ENCODE measurements around the gene KNSTRN.

KNSTRN gene

DNA sequence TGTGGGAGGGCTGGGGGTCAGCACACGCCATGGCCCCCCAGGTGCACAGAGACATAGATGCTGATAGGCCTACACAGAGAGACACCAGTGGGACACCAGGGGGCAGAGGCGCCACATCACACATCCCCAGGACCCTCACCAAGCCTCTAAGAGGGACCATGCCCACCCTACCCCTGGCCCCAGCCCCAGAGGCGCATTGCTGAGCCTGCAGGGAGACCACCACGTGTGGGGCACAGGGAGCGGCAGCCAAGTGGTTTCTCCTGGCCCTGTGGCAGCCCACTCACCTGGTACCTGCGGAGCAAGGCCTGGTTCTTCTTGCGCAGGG lies 42.9 kb upstream of the KNSTRN start:
- H3K4me1 ChIP-seq (ENCODE audit: insufficient read depth, low read length) = peaks cover 7% of the 10 kb centered on the region; the same call in 1 of the 2 replicates
- H3K9ac ChIP-seq (ENCODE audit: low read depth, low read length) = no peak overlapping the region
- no peak overlapping the region for H3K27ac ChIP-seq (ENCODE audit: low read length)

DNA sequence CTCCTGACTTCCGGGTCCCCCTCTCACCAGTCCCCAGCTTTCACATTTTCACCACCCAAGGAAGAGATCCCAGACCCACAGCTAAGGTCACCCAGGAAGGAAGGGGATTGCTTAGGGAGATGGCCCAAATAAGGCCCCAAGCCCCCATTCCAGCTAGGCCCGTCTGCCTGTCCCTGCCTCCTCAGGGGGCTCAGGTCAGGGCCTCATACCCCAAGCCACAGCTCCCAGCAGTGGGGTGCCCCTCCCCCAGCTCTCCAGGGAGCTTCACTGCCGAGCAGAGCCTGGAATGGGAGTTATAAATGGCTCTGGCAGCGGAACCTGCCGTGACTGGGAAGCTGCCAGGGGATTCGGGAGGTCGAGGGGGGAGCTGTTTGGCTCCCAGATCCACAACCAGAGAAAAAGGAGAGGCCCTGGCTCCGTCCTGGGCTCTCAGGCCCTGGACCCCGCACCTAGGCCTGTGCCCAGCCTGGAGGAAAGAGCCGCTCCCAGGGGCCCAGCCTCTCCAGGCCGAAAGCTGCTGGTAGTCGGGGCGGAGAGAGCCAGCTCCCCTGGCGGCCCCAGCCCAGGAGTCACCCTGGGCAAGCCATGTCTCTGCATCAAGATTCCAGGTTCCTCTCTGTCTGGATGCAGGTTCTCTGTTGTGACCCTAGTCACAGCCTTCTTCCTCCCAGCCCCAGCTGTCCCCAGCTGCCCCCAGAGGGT lies 42.3 kb upstream of the KNSTRN start:
- no peak overlapping the region for H3K4me3 ChIP-seq (ENCODE audit: low read length)
- peaks cover 9% of the 10 kb centered on the region; the same call in 1 of the 2 replicates for H3K27me3 ChIP-seq (ENCODE audit: insufficient read depth, low read length)
- H3K36me3 ChIP-seq (ENCODE audit: insufficient read depth, low read depth, low read length) = no peaks in the 10 kb centered on the region
- H3K9me3 ChIP-seq (ENCODE audit: insufficient read depth, low read depth, low read length) = no peaks in the 10 kb centered on the region
- peaks cover 7% of the 10 kb centered on the region; the same call in 1 of the 2 replicates for H3K4me1 ChIP-seq (ENCODE audit: insufficient read depth, low read length)
- H3K9ac ChIP-seq (ENCODE audit: low read depth, low read length) = peak overlapping the region; percentile 32; the same call in 1 of the 2 replicates
- no peak overlapping the region for H3K27ac ChIP-seq (ENCODE audit: low read length)

More for the DNA sequence above, 42.9 kb upstream of the KNSTRN start:
- H3K27me3 ChIP-seq (ENCODE audit: insufficient read depth, low read length) = peaks cover 9% of the 10 kb centered on the region; the same call in 1 of the 2 replicates
- no peaks in the 10 kb centered on the region for H3K9me3 ChIP-seq (ENCODE audit: insufficient read depth, low read depth, low read length)
- H3K36me3 ChIP-seq (ENCODE audit: insufficient read depth, low read depth, low read length) = no peaks in the 10 kb centered on the region
- H3K4me3 ChIP-seq (ENCODE audit: low read length) = no peak overlapping the region

DNA sequence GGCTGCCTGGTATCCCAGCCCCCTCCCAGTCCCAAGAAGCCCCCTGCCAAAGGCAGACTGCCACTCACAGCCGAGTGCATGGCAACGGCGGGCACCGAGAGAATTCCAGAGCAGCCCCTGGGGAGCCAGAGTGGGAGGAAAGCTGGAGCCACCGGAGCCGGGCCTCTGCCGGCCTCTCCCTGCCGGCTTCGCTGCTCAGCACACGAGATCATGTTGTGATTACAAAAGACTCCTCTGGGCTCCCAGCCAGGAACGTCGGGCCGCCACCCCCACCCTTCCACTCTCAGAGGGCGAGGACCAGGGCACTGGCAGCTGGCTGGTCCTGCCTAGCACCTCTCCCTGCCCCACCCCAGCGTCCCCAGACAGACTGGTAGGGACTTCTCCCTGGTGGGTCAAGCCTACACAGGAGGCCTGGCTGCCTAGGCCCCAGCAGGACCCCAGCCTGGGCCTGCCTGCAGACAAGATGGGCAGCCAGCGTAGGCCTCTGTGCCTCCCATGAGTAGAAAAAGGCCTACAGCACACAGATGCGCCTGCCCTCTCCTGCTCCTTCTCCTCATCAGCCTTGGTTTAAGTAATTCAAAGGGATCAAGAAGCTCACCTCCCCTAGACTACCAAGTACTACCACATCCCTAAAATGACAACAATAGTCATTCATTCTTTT lies 41.7 kb upstream of the KNSTRN start, which contains the start of gene CCDC9B:
CCDC9B (minus strand) TSS at position 200 of the 661 bp plus-strand sequence; CDS start at position 80, 120 bp downstream.
- Histone ChIP-seq H3K9ac (ENCODE audit: low read depth, low read length) (peak within 1 kb of the TSS; percentile 32; the same call in 1 of the 2 replicates), H3K4me1 (ENCODE audit: insufficient read depth, low read length) (peaks cover 7% of the 10 kb centered on the region; the same call in 1 of the 2 replicates), H3K4me3 (ENCODE audit: low read length) (no peak within 1 kb of the TSS), H3K27me3 (ENCODE audit: insufficient read depth, low read length) (peaks cover 9% of the 10 kb centered on the region; the same call in 1 of the 2 replicates), H3K27ac (ENCODE audit: low read length) (no peak within 1 kb of the TSS), H3K36me3 (ENCODE audit: insufficient read depth, low read depth, low read length) (no peaks in the 10 kb centered on the region), H3K9me3 (ENCODE audit: insufficient read depth, low read depth, low read length) (no peaks in the 10 kb centered on the region)

DNA sequence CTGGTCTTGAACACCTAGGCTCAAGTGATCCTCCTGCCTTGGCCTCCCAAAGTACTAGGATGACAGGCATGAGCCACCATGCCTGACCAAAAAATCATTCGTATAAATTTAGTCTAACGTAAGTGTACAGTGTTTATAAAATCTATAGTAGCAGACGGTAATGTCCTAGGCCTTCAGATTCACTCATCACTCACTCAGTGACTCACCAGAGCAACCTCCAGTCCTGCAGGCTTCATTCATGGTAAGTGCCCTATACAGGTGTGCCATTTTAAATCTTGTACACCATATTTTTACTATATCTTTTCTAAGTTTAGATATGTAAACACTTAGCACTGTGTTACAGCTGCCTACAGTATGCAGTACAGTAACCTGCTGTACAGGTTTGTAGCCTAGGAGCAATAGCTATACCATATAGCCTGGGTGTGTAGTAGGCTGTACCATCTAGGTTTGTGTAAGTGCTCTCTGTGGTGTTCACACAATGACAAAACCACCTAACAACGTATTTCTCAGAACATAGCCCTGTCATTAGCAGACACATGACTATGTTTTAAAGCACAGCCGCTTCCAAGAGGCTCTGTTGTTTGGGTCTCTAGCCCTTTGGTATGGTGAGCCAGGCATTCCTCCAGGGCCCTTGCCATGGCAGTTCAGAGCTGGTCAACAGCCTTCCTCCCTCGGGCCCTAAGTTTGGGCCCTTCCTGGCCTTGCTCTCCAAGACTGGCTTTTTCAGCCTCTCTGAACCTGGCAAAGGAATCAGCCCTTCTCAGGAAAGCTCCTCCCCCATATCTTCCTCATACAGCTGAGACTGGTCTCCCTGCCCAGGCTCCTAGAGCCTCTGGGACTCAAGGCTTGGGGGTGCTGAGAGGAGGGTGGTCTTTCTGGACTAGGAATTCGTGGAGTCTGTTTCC lies 39.9 kb upstream of the KNSTRN start:
- H3K4me3 ChIP-seq (ENCODE audit: low read length) = no peak overlapping the region
- no peak overlapping the region for H3K9ac ChIP-seq (ENCODE audit: low read depth, low read length)

DNA sequence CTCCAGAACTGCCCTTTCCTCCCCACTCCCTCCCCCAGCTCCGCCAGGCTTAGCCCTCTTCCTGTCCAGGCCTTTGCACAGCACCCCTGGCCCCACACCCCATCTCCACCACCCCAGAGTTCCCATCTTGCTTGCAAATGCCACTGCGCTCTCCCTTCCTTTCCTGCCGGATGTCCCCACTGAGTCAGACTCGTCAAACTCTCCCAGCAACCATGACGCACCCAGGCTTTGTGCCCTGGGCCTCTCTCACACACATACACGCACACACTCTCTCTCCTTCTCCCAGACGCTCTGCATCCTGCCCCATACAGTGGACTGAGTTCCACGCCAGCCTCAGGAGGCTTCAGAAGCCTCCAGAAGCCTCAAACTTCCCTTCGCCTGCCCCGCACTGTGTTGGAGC lies 39.0 kb upstream of the KNSTRN start:
- Histone ChIP-seq H3K9ac (ENCODE audit: low read depth, low read length) (no peak overlapping the region), H3K36me3 (ENCODE audit: insufficient read depth, low read depth, low read length) (no peaks in the 10 kb centered on the region), H3K27ac (ENCODE audit: low read length) (no peak overlapping the region), H3K4me3 (ENCODE audit: low read length) (no peak overlapping the region), H3K27me3 (ENCODE audit: insufficient read depth, low read length) (no peaks in the 10 kb centered on the region), H3K9me3 (ENCODE audit: insufficient read depth, low read depth, low read length) (no peaks in the 10 kb centered on the region), H3K4me1 (ENCODE audit: insufficient read depth, low read length) (peaks cover 4% of the 10 kb centered on the region; the same call in 1 of the 2 replicates)

More for the DNA sequence above, 39.9 kb upstream of the KNSTRN start:
- Histone ChIP-seq H3K27me3 (ENCODE audit: insufficient read depth, low read length) (peaks cover under 1% of the 10 kb centered on the region; the same call in 1 of the 2 replicates), H3K27ac (ENCODE audit: low read length) (no peak overlapping the region), H3K36me3 (ENCODE audit: insufficient read depth, low read depth, low read length) (no peaks in the 10 kb centered on the region), H3K4me1 (ENCODE audit: insufficient read depth, low read length) (peaks cover 7% of the 10 kb centered on the region; the same call in 1 of the 2 replicates), H3K9me3 (ENCODE audit: insufficient read depth, low read depth, low read length) (no peaks in the 10 kb centered on the region)

DNA sequence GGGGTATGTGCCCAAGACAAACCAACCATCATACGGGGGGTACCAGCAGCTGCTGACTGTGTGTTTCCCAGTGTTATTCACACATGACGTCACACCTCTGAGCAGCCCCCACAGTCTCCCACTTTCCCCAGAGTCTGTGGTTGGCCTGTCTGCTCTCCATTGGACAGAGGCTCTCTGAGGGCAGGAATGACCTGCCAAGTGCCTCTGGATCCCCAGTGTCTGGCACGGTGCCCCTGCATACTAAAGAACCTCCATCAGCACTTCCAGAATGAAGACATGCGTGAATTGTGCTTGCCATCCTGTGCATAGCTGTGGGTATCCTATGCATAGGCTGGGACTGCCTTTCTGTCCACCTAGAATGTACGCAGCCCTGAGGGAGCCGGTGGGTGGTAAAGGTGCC lies 38.3 kb upstream of the KNSTRN start:
- Histone ChIP-seq H3K4me3 (ENCODE audit: low read length) (no peak overlapping the region), H3K4me1 (ENCODE audit: insufficient read depth, low read length) (peaks cover 4% of the 10 kb centered on the region; the same call in 1 of the 2 replicates), H3K9ac (ENCODE audit: low read depth, low read length) (no peak overlapping the region), H3K27ac (ENCODE audit: low read length) (no peak overlapping the region), H3K27me3 (ENCODE audit: insufficient read depth, low read length) (no peaks in the 10 kb centered on the region), H3K36me3 (ENCODE audit: insufficient read depth, low read depth, low read length) (no peaks in the 10 kb centered on the region), H3K9me3 (ENCODE audit: insufficient read depth, low read depth, low read length) (no peaks in the 10 kb centered on the region)

DNA sequence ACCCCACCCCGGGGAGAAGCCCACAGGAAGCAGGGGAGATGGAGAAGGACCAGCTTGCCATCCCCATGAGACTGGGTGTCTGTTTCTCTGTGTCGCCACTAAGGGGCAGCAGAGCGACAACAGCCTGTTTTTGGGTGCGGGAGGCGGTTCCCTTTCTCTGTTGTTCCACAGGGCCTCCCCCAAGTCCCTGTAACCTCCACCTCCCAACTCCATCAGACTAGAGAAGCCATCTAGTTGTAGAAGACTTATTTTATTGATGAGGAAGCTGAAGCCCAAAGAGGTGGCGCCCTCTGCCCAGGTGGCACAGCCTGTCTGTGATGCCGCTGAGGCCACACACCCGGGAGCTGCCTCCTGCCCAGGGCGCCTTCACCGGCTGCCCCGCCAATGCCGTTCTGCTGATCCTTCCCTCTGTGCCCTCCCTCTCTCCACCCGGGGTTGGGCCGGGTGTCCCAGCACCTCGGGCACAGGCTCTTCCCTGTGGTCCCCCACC lies 37.8 kb upstream of the KNSTRN start:
- Histone ChIP-seq H3K27me3 (ENCODE audit: insufficient read depth, low read length) (no peaks in the 10 kb centered on the region), H3K9ac (ENCODE audit: low read depth, low read length) (no peak overlapping the region), H3K36me3 (ENCODE audit: insufficient read depth, low read depth, low read length) (no peaks in the 10 kb centered on the region), H3K4me3 (ENCODE audit: low read length) (no peak overlapping the region), H3K27ac (ENCODE audit: low read length) (no peak overlapping the region), H3K9me3 (ENCODE audit: insufficient read depth, low read depth, low read length) (no peaks in the 10 kb centered on the region), H3K4me1 (ENCODE audit: insufficient read depth, low read length) (peaks cover 4% of the 10 kb centered on the region; the same call in 1 of the 2 replicates)

DNA sequence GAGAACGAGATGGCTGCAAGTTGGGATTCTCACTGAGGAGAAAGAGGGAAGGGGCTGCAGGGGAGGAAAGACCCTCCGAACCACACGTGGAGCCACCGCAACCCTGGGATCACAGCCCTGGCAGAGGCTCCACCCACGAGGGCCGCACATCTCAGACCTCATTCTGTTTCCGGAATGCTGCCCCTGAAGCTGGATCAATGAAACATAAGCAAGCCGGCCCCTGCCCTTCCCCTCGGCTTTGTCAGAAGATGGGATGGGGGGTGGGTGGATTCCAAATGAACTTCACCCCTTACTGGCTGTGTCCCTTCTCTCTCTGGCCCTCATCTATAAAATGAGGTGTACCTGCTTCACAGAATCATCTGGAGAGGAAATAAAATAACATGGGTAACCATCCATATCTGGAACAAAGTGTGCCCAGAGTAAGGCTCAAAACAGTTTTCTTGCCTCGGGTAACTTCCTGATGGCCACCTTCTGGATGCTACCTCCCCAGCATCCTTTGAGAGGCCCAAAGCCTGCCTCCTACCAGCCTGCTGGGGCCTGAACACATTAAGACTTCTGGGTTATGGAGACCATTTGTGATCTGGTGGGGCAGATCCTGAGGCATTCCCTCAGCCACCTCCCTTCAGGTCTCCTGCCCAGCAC lies 37.2 kb upstream of the KNSTRN start:
- Histone ChIP-seq H3K4me1 (ENCODE audit: insufficient read depth, low read length) (peaks cover 3% of the 10 kb centered on the region; the same call in 1 of the 2 replicates), H3K9me3 (ENCODE audit: insufficient read depth, low read depth, low read length) (no peaks in the 10 kb centered on the region), H3K36me3 (ENCODE audit: insufficient read depth, low read depth, low read length) (no peaks in the 10 kb centered on the region), H3K9ac (ENCODE audit: low read depth, low read length) (no peak overlapping the region), H3K27ac (ENCODE audit: low read length) (no peak overlapping the region), H3K4me3 (ENCODE audit: low read length) (no peak overlapping the region), H3K27me3 (ENCODE audit: insufficient read depth, low read length) (no peaks in the 10 kb centered on the region)

DNA sequence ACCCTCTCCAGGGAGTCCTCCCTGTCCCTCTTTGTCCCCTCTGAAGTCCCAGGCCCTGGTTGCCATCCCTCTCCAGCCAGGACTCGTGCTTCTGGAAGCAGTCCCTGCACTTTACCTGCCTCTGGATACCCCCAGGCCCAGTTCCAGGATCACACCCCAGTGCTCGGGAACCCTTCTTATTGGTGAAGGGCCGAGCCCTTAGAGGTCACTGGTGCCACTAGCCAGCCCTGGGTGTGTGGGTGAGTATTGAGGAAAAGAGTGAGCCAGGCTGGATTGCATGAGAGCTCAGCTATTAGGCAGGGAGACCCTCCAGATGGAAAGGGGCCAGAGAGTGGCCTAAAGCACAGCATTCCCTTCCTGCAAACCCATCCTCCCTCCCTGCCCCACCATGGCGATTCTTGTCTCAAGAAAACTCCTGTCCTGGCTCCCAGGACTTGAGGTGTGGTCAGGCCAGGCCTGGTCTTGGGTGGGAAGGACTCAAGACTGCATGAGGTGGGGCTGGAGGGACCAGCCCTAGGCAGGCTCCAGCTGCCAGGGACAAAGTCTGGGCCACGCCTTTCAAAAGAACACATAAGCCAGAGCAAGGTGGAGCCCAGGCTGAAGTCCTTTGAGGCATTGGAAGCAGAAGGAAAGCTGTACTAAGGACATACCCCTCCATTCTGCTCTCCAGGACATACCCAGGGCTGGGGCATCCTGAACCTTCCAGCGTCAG lies 36.5 kb upstream of the KNSTRN start:
- H3K27me3 ChIP-seq (ENCODE audit: insufficient read depth, low read length) = no peaks in the 10 kb centered on the region
- H3K27ac ChIP-seq (ENCODE audit: low read length) = no peak overlapping the region
- H3K36me3 ChIP-seq (ENCODE audit: insufficient read depth, low read depth, low read length) = no peaks in the 10 kb centered on the region
- no peak overlapping the region for H3K4me3 ChIP-seq (ENCODE audit: low read length)
- H3K9me3 ChIP-seq (ENCODE audit: insufficient read depth, low read depth, low read length) = no peaks in the 10 kb centered on the region
- H3K4me1 ChIP-seq (ENCODE audit: insufficient read depth, low read length) = no peaks in the 10 kb centered on the region
- H3K9ac ChIP-seq (ENCODE audit: low read depth, low read length) = no peak overlapping the region

DNA sequence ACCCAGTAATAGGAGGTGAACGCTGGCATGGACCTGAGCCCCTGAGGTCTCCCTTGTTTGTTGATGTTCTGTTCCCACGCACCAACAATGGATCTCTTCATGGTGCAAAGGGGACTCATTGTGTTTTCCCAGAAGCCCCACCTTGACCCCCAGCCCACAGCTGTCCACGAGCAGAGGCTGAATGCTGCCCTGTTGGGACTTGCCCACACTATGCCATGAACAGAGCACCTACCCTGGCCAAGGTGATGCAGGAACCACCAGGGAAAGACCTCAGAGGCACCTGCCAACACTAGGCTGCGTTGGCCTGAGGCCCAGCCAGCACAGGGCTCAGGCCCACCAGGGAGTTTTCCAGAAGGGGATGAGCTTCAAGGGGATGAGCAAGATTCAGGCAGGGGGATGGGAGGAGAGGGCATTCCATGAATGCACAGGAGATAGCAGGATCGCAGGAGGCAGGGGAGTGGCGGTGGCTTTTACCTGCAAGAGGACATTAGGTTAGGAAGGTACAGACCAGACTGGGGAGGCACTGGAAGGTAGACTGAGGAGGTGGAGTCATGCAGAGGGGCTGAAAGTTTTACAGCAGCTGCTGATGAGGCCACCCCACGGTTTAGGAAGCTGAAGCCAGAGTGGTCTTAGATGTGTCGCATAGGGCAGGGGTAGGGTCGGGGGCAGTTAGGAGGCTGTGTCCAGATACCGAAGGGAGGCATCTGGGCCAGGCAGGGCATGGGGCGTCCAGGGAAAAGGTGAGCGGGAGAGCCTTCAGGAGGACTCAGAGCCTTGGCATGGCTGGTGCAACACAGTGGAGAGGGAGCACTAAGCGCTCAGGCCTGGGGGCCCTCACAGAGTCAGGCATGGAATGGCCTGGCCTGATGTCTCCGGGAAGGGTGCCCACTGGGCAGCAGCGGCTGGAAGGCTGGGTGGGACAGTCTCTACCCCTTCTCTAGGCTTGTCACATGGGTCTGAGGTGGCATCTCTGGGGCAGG lies 35.7 kb upstream of the KNSTRN start:
- Histone ChIP-seq H3K4me1 (ENCODE audit: insufficient read depth, low read length) (no peaks in the 10 kb centered on the region), H3K36me3 (ENCODE audit: insufficient read depth, low read depth, low read length) (no peaks in the 10 kb centered on the region), H3K27me3 (ENCODE audit: insufficient read depth, low read length) (no peaks in the 10 kb centered on the region), H3K4me3 (ENCODE audit: low read length) (no peak overlapping the region), H3K9ac (ENCODE audit: low read depth, low read length) (no peak overlapping the region), H3K9me3 (ENCODE audit: insufficient read depth, low read depth, low read length) (no peaks in the 10 kb centered on the region), H3K27ac (ENCODE audit: low read length) (no peak overlapping the region)

Measured in iPS-20b (cell line).